Suprapubic skin (tissue), 4 donors: ENCODE data around the gene CTNNA3.

Experiments used
- CTCF ChIP-seq, 2 donors: fragments of 200-600 bp in 1 of 2; fragments of 450-650 bp in 1 of 2; sonication (generic) in 1 of 2; IDR thresholded peaks; one replicate each; pipeline ENCODE4 v1.5.1; 2016 to 2019; ENCODE audit warnings: antibody characterized with exemption in 2 of 2, mild to moderate bottlenecking in 1 of 2, moderate library complexity in 1 of 2
- EP300 ChIP-seq: sonication (generic); formaldehyde crosslinking; IDR thresholded peaks from one replicate; pipeline ENCODE4 v1.6.1; 2017; ENCODE audit warnings: antibody characterized with exemption
- POLR2A ChIP-seq, 2 donors: fragments of 450-650 bp; IDR thresholded peaks; one replicate each; pipeline ENCODE4 v1.6.1; 2017; ENCODE audit warnings: antibody characterized with exemption in 2 of 2, mild to moderate bottlenecking in 2 of 2, moderate library complexity in 2 of 2
- POLR2AphosphoS5 ChIP-seq, 3 donors: sonication (generic); formaldehyde crosslinking; IDR thresholded peaks; one replicate each; pipeline ENCODE4 v1.6.1; 2017; ENCODE audit warnings: antibody characterized with exemption in 3 of 3

GRCh38 chr10:66244953-66245352 is 1451.0 kb downstream of the CTNNA3 start:
- no peak for TF ChIP-seq CTCF (IDR thresholded peaks at IDR 0.05)
- no peak for TF ChIP-seq EP300
- no peak for TF ChIP-seq POLR2AphosphoS5 (IDR thresholded peaks at IDR 0.05)
- TF ChIP-seq POLR2A (IDR thresholded peaks at IDR 0.05): no peak
